KMS-11 (cell line): ENCODE measurements around the gene ADNP2.

ENCODE experiments used
- H2AFZ ChIP-seq: fragments of 200-600 bp; sonication (generic); 2 replicates; pipeline ENCODE4 v1.6.1; 2016; ENCODE audit warnings: antibody characterized with exemption, mixed run types, low read depth
- H3K27ac ChIP-seq: fragments of 200-600 bp; sonication (generic); 2 replicates; pipeline ENCODE4 v1.6.1; 2016; ENCODE audit warnings: mild to moderate bottlenecking, mixed run types
- H3K27me3 ChIP-seq: fragments of 200-600 bp; sonication (generic); 2 replicates; pipeline ENCODE4 v1.6.1; 2017; ENCODE audit warnings: mild to moderate bottlenecking, low read depth, mixed run types, moderate library complexity; ENCODE audit not compliant: insufficient read depth
- H3K36me3 ChIP-seq: fragments of 200-600 bp; sonication (generic); 2 replicates; pipeline ENCODE4 v1.6.1; 2017; ENCODE audit warnings: mild to moderate bottlenecking, mixed run types; ENCODE audit not compliant: insufficient read depth
- H3K4me1 ChIP-seq: fragments of 200-600 bp; sonication (generic); 2 replicates; pipeline ENCODE4 v1.6.1; 2016; ENCODE audit warnings: mild to moderate bottlenecking, low read depth, mixed run types; ENCODE audit not compliant: poor library complexity, severe bottlenecking
- H3K4me2 ChIP-seq: fragments of 200-600 bp; sonication (generic); 2 replicates; pipeline ENCODE4 v1.7.0; 2016; ENCODE audit warnings: mild to moderate bottlenecking, mixed run types
- H3K4me3 ChIP-seq: fragments of 200-600 bp; sonication (generic); IDR thresholded peaks from 2 replicates; pipeline ENCODE4 v1.6.1; 2017; ENCODE audit warnings: low read depth, low read length, mixed read lengths; ENCODE audit not compliant: insufficient read depth
- H3K79me2 ChIP-seq: fragments of 200-600 bp; sonication (generic); 2 replicates; pipeline ENCODE4 v1.6.1; 2016; ENCODE audit warnings: low read depth, mixed run types; ENCODE audit not compliant: insufficient read depth
- H3K9ac ChIP-seq: fragments of 200-600 bp; sonication (generic); 2 replicates; pipeline ENCODE4 v1.6.1; 2016; ENCODE audit warnings: mild to moderate bottlenecking, mixed run types
- H4K20me1 ChIP-seq: fragments of 200-600 bp; sonication (generic); 2 replicates; pipeline ENCODE4 v1.6.1; 2016; ENCODE audit warnings: mild to moderate bottlenecking, mixed run types; ENCODE audit not compliant: insufficient read depth
- TF ChIP-seq, protein P1 (sequence below): fragments of 200-600 bp; sonication (generic); conservative IDR thresholded peaks from 2 replicates; pipeline ENCODE4 v1.6.1; 2017; ENCODE audit warnings: low read depth, mild to moderate bottlenecking, antibody characterized with exemption, low read length, moderate library complexity, mixed read lengths

The ADNP2 gene

DNA sequence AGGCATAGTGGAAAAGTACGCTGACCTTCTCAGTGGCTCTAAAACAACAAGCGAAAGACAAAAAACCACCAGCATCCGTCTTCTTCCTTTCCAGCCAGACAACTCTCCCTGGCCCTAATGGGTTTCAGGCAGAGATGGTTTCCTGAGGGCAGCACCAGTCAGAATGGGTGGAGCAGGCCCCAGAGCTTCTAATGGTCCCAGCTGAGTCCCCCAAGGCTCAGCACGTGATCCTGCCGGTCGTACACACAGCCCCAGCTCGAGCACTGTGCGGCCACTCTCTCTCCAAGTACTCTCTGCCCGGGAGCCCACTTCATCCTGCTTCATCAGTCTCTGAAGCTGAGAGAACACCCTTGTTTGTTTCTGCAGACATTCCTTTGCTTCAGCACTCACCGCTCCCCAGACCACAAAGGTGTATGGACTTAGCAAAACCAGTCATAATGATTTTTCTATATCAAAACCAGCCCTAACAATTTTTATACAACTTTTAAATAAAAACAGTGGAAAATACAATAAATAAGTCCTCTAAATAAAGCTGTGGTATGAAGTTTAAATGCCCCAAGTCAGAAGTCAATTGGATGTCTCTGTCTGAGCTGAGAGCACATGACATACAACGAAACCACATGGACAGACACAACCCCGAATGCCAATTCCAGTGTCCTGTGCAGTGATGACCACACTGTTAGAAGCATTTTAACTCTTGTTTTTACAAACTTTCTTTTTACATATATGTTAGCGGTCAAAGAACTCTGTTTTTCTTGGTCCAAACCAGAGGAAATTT is 74.4 kb downstream of the ADNP2 start:
- Histone ChIP-seq H3K27me3 (no peaks in the 10 kb centered on the region), H3K36me3 (no peaks in the 10 kb centered on the region), H3K27ac (no peak overlapping the region), H2AFZ (no peak overlapping the region), H3K9ac (no peak overlapping the region), H3K4me1 (no peaks in the 10 kb centered on the region), H3K4me3 (no peak overlapping the region), H3K79me2 (no peaks in the 10 kb centered on the region), H3K4me2 (no peak overlapping the region), H4K20me1 (no peaks in the 10 kb centered on the region)
- TF ChIP-seq, protein P1, sequence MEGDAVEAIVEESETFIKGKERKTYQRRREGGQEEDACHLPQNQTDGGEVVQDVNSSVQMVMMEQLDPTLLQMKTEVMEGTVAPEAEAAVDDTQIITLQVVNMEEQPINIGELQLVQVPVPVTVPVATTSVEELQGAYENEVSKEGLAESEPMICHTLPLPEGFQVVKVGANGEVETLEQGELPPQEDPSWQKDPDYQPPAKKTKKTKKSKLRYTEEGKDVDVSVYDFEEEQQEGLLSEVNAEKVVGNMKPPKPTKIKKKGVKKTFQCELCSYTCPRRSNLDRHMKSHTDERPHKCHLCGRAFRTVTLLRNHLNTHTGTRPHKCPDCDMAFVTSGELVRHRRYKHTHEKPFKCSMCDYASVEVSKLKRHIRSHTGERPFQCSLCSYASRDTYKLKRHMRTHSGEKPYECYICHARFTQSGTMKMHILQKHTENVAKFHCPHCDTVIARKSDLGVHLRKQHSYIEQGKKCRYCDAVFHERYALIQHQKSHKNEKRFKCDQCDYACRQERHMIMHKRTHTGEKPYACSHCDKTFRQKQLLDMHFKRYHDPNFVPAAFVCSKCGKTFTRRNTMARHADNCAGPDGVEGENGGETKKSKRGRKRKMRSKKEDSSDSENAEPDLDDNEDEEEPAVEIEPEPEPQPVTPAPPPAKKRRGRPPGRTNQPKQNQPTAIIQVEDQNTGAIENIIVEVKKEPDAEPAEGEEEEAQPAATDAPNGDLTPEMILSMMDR, result no peak

DNA sequence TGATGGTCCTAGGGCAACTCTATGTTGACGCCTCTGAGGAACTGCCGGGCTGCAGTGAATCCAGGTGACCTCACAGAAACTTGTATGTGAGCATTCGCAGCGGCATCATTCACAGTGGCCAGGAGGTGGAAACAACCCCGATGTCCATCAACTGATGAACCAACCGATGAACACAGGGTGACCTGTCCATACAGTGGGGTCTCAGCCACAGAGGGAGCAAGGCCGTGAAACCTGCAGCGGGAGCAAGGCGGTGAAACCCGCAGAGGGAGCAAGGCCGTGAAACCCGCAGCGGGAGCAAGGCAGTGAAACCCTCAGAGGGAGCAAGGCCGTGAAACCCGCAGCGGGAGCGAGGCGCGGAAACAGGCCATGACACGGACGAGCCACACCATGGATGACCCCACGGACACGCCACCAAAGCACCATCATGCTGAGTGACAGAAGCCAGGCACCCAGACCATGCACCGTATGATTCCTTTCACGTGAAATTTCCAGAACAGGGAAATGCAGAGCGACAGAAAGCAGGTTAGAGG is 75.2 kb downstream of the ADNP2 start:
- no peak overlapping the region for H3K4me3 ChIP-seq
- no peaks in the 10 kb centered on the region for H3K4me1 ChIP-seq
- no peak overlapping the region for H3K27ac ChIP-seq
- no peaks in the 10 kb centered on the region for H3K27me3 ChIP-seq
- H3K36me3 ChIP-seq, result no peaks in the 10 kb centered on the region
- H4K20me1 ChIP-seq, result no peaks in the 10 kb centered on the region
- no peak overlapping the region for H3K4me2 ChIP-seq
- no peak overlapping the region for H2AFZ ChIP-seq
- TF ChIP-seq, protein P1, result no peak
- no peak overlapping the region for H3K9ac ChIP-seq
- H3K79me2 ChIP-seq, result no peaks in the 10 kb centered on the region

DNA sequence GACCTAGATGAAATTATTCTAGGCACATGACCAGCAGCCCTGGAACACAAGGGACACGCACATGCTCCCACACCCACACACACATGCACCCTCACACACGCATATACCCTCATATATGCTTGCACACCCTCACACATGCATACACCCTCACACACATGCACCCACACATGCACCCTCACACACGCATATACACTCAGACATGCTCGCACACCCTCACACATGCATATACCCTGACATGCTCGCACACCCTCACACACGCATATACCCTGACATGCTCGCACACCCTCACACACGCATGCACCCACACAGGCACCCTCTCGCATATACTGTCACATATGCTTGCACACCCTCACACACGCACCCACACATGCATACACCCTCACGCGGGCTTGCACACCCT is 76.5 kb downstream of the ADNP2 start:
- no peaks in the 10 kb centered on the region for H3K27me3 ChIP-seq
- no peak overlapping the region for H3K4me3 ChIP-seq
- H3K36me3 ChIP-seq, result no peaks in the 10 kb centered on the region
- no peaks in the 10 kb centered on the region for H3K4me1 ChIP-seq
- H2AFZ ChIP-seq, result no peak overlapping the region
- H3K79me2 ChIP-seq, result no peaks in the 10 kb centered on the region
- H3K4me2 ChIP-seq, result no peak overlapping the region
- H3K9ac ChIP-seq, result no peak overlapping the region
- TF ChIP-seq, protein P1, result no peak
- no peaks in the 10 kb centered on the region for H4K20me1 ChIP-seq
- no peak overlapping the region for H3K27ac ChIP-seq

DNA sequence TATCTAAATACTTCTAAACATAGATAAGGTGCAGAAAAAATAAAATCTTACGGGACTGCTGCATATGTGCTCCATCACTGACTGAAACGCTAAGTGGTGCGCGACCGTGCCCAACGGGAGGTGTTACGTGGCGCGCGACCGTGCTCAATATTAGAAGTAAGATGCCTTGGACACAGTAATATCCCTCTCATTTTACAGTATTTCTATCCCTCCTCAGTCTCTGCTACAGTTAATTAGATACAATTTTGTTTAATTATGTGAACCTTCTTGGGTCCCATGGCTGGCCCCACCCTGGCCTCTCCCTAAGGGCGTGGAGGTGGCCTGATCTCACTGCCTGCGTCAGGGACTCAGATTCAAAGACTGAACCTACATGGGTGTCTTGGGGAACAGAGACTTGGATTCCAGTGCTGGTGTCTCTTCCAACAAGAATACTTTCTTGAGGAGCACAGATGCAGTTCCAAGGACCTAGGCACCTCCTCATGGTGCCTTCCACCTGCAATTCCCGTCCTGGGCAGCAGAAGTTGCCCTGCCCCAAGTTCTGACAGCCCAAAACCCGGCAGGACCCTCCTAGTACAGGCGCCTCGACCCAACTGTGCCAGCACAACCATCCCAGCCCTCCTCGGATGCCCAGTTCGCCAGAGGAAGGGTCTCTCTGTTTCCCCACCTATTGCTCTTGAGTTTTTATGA is 79.0 kb downstream of the ADNP2 start:
- Histone ChIP-seq H3K4me1 (no peaks in the 10 kb centered on the region), H3K4me3 (no peak overlapping the region), H3K36me3 (no peaks in the 10 kb centered on the region), H3K79me2 (no peaks in the 10 kb centered on the region), H3K9ac (no peak overlapping the region), H3K4me2 (no peak overlapping the region), H2AFZ (no peak overlapping the region), H4K20me1 (no peaks in the 10 kb centered on the region), H3K27me3 (no peaks in the 10 kb centered on the region), H3K27ac (no peak overlapping the region)
- TF ChIP-seq, protein P1, result no peak
